ENCODE data around the gene SLC31A1.

SLC31A1 gene

GRCh38 chr9:113184539-113184938 lies 36.8 kb upstream of the SLC31A1 start:
- TF ChIP-seq EP300 (IDR thresholded peaks at IDR 0.05; ENCODE audit: borderline replicate concordance) (no peak), TEAD4 (IDR thresholded peaks at IDR 0.05) (no peak), FOXM1 (IDR thresholded peaks at IDR 0.05; ENCODE audit: borderline replicate concordance, low read depth) (no peak), EGR1 (IDR thresholded peaks at IDR 0.05) (no peak), NFIC (IDR thresholded peaks at IDR 0.05) (no peak), CREB1 (IDR thresholded peaks at IDR 0.05; ENCODE audit: low read depth) (no peak)

- TF ChIP-seq CREB1 (IDR thresholded peaks at IDR 0.05; ENCODE audit: low read depth), result no peak
- no peak for TF ChIP-seq EP300 (IDR thresholded peaks at IDR 0.05; ENCODE audit: borderline replicate concordance)
- TF ChIP-seq RAD21 (IDR thresholded peaks at IDR 0.05; ENCODE audit: low read depth), result no peak
- TF ChIP-seq TEAD4 (IDR thresholded peaks at IDR 0.05), result no peak
- no peak for TF ChIP-seq NFIC (IDR thresholded peaks at IDR 0.05)
- no peak for TF ChIP-seq REST (IDR thresholded peaks at IDR 0.05; ENCODE audit: low read depth)
- no peak for TF ChIP-seq TAF1 (IDR thresholded peaks at IDR 0.05; ENCODE audit: low read depth)
- no peak for TF ChIP-seq TCF12 (IDR thresholded peaks at IDR 0.05; ENCODE audit: low read depth)
- TF ChIP-seq FOXM1 (IDR thresholded peaks at IDR 0.05; ENCODE audit: borderline replicate concordance, low read depth), result no peak
- no peak for TF ChIP-seq MAX (IDR thresholded peaks at IDR 0.05)
- no peak for TF ChIP-seq USF1 (IDR thresholded peaks at IDR 0.05)
- no peak for TF ChIP-seq ZBTB7A (IDR thresholded peaks at IDR 0.05; ENCODE audit: low read depth)
- TF ChIP-seq YY1 (IDR thresholded peaks at IDR 0.05; ENCODE audit: low read depth), result no peak
- TF ChIP-seq EGR1 (IDR thresholded peaks at IDR 0.05), result no peak
These were observed 36.1 kb upstream of the SLC31A1 start for GRCh38 chr9:113185271-113185670.

DNA sequence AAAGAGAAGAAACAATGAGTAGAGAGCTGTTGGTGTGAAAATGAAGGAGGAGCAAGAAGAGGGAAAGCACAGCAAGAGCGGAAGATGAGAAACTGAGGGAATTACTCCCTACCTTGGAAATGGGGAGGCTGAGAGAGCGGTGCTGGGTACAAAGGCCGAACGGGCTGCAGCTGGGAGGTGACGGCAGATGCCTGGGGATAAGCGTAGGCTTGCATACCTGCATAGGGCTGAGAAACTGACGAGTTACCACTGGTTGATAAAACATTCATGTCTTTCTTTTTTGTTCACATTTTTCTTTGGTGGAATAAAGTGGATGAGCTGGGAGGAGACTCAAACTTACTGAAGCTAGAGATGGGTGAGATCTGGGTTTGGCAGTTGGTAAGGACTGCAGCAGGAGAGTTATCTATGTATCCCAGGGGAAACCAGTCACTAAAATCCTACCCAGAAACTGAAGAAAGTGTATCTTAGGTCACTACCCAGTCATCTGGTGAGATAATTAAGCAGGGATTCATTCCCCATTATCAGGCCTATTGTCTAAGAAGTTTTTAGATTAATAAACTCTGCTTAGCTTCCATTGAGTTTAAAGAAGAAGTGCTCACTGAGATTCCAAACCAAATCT lies 35.1 kb upstream of the SLC31A1 start:
- TF ChIP-seq EP300 (IDR thresholded peaks at IDR 0.05; ENCODE audit: borderline replicate concordance) (no peak), MAX (IDR thresholded peaks at IDR 0.05) (no peak), FOXM1 (IDR thresholded peaks at IDR 0.05; ENCODE audit: borderline replicate concordance, low read depth) (no peak), CREB1 (IDR thresholded peaks at IDR 0.05; ENCODE audit: low read depth) (no peak), USF1 (IDR thresholded peaks at IDR 0.05) (no peak), RAD21 (IDR thresholded peaks at IDR 0.05; ENCODE audit: low read depth) (no peak)

- TF ChIP-seq FOXM1 (IDR thresholded peaks at IDR 0.05; ENCODE audit: borderline replicate concordance, low read depth) (no peak), NFIC (IDR thresholded peaks at IDR 0.05) (no peak)
These were observed 33.3 kb upstream of the SLC31A1 start for GRCh38 chr9:113187929-113188595.

- TF ChIP-seq EP300 (IDR thresholded peaks at IDR 0.05; ENCODE audit: borderline replicate concordance) (no peak), EGR1 (IDR thresholded peaks at IDR 0.05) (no peak), CEBPB (IDR thresholded peaks at IDR 0.05) (no peak), NFIC (IDR thresholded peaks at IDR 0.05) (no peak)
These were observed 28.9 kb upstream of the SLC31A1 start for GRCh38 chr9:113192455-113192854.

DNA sequence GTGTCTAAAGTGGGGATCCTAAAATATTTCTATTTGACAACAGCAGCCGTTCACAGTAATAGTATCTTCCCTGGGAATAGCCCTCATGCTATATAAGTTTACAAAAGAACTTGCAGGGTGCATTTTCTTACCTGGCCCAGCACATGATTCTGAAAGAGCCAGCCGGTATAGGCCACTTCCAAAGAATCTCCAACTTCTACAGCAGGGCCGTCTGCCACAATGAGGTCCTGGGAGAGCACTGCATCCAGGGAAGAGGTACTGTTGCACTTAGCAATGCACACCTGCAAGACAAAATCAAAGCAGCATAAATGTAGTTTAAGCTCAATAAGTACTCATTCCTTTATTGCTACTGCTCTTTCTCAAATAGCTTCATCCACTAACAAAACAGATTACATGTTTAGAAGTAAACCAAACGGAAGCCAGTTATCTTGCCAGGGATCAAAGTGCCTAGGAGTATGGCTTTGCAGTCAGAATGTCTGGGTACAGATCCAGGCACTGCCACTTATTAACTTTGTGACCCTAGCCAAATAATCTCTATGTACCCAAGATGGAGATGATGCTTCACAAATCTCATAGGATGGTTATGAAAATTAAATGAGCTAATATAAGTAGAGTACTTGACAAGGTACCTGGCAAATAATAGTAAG lies 21.5 kb upstream of the SLC31A1 start:
- TF ChIP-seq RAD21 (IDR thresholded peaks at IDR 0.05; ENCODE audit: low read depth) (no peak), TEAD4 (IDR thresholded peaks at IDR 0.05) (no peak), CEBPB (IDR thresholded peaks at IDR 0.05) (no peak), NFIC (IDR thresholded peaks at IDR 0.05) (no peak), ZBTB7A (IDR thresholded peaks at IDR 0.05; ENCODE audit: low read depth) (no peak), MAX (IDR thresholded peaks at IDR 0.05) (no peak), EP300 (IDR thresholded peaks at IDR 0.05; ENCODE audit: borderline replicate concordance) (no peak), EGR1 (IDR thresholded peaks at IDR 0.05) (no peak), FOXM1 (IDR thresholded peaks at IDR 0.05; ENCODE audit: borderline replicate concordance, low read depth) (no peak), TAF1 (IDR thresholded peaks at IDR 0.05; ENCODE audit: low read depth) (no peak), USF1 (IDR thresholded peaks at IDR 0.05) (no peak), CREB1 (IDR thresholded peaks at IDR 0.05; ENCODE audit: low read depth) (no peak), REST (IDR thresholded peaks at IDR 0.05; ENCODE audit: low read depth) (no peak)

Data from Ishikawa (cell line).